NCI-H524 treated with DMSO at 0.1 percent for 48 hours (cell line): ENCODE measurements around the gene ZNF648.
"Not testable (repeated sequence)": the region's sequence is repeated elsewhere in the genome, so short reads cannot be mapped to it uniquely, and the experiment has no call there.

ENCODE experiments used
- DNase-seq: peaks from one replicate; lab custom pipeline; 2025; lab: John Stamatoyannopoulos, UW

The ZNF648 gene

DNA sequence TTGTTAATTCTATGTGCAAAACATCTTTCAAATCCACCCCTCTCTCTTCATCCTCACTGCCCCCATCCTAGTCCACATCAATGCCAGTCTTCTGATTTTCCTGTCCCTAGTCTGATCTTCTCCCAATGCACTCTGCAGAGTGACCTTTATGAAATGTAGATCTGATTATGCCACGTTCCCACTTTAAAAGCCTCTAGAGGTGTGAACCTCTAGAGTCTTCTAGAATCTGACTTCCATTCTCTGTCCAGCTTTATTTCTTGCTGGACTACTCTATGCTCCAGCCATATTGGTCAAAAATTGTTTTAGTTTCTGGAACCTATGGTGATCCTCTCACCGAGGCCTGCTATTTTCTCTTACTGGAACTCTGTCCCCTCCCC lies 32.5 kb downstream of the ZNF648 start:
- no peak for DNase-seq

GRCh38 chr1:182015360-182015759 lies 46.2 kb downstream of the ZNF648 start:
- no peak for DNase-seq

- DNase-seq, result not testable (repeated sequence)
Measured at GRCh38 chr1:182010800-182011370, 50.6 kb downstream of the ZNF648 start.

- not testable (repeated sequence) for DNase-seq
Measured at GRCh38 chr1:182005398-182005797, 56.1 kb downstream of the ZNF648 start.

DNA sequence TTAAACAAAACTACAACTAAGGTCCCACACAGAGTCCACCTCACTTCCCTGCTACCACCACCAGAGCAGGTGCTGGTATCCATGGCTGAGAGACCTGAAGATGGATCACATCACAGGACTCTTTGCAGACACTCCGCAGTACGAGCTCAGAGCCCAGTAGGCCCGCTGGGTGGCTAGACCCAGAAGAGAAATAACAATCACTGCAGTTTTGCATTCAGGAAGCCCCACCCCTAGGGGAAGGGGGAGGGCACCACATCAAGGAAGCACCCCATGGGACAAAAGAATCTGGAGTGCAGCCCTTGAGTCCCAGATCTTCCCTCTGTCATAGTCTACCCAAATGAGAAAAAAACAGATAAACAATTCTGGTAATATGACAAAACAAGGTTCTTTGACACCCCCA lies 56.9 kb downstream of the ZNF648 start:
- no peak for DNase-seq
